ENCODE results near the gene SF3B6. TPM values are rescaled to one million over a fixed set of nuclear protein-coding genes. Genes with fewer than 3 reads are reported as not detected.
A peak's percentile ranks its signal among the peaks of the same experiment; 100 is the strongest.

SF3B6 gene
- total RNA-seq, 1 donor from 2014 or later: 105 TPM

DNA sequence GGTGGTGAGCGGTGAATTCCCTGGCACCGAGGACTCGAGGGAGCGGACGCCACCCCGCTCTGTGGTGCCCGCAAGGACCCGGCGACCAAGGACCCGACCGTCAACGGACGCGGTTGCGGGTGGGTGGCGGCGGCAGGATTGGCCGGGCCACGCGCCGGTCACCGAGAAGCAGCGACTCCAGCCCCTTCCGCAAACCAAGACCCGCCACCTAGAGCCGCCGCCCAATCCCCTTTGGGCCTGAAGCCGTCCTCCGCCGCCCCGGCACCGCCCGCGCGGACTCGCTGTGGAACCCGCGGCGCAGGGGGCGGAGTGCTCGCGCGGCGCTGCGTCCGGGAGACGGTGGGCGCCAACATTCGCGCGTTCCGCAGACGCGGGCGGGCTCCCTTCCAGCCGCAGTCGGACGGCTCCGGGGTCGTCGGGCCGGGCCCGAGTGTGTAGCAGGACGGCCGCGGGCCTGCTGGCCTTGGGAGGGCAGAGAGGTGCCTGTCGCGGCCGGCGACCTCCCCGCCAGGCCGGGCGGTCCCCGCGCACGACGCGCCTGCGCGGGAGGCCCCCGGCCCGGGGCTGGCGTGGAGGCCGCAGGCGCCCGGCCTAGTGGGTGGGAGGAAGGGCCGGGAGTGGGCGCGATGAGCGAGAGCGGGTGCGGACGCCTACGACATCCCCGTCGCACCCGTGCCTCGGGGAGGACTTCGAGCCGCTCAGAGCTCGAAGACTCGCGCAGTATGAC lies 47.2 kb upstream of the SF3B6 start, which contains the start of the genes FAM228B and PFN4:
FAM228B (plus strand) TSS at position 275 of the 727 bp plus-strand sequence. CDS start 893 bp downstream, outside the sequence.
PFN4 (minus strand) TSS at position 140 of the 727 bp plus-strand sequence. CDS start 799 bp downstream, outside the sequence.
- Histone ChIP-seq H3K4me1 (ENCODE audit: insufficient read depth, low read length) (peaks cover 11% of the 10 kb centered on the region), H3K36me3 (ENCODE audit: insufficient read depth, low read length) (no peaks in the 10 kb centered on the region), H3K9me3 (ENCODE audit: insufficient read depth, low read depth, low read length) (no peaks in the 10 kb centered on the region), H2AFZ (ENCODE audit: low read depth, low read length) (peak within 1 kb of the TSS; percentile 98), H3K9ac (ENCODE audit: low read length) (peak within 1 kb of the TSS; percentile 93), H3K4me2 (ENCODE audit: low read length) (peak within 1 kb of the TSS; percentile 99), H3K27me3 (ENCODE audit: insufficient read depth, low read length) (no peaks in the 10 kb centered on the region), H3K27ac (ENCODE audit: low read depth, low read length) (peak within 1 kb of the TSS; percentile 86), H3K4me3 (ENCODE audit: insufficient read depth, low read depth, low read length) (peak within 1 kb of the TSS; percentile 82), H4K20me1 (ENCODE audit: insufficient read depth, low read length) (no peaks in the 10 kb centered on the region), H3K79me2 (ENCODE audit: insufficient read depth, low read length) (peaks cover 5% of the 10 kb centered on the region)
- peak within 1 kb of the TSS; percentile 87 for H3K4me3 Mint-ChIP-seq (ENCODE audit: unreplicated experiment)
- peaks cover 7% of the 10 kb centered on the region for H3K4me1 Mint-ChIP-seq (ENCODE audit: low read depth, unreplicated experiment)
- no peaks in the 10 kb centered on the region for H3K27me3 Mint-ChIP-seq (ENCODE audit: low read depth, unreplicated experiment)
- peak within 1 kb of the TSS; percentile 80 for H3K27ac Mint-ChIP-seq (ENCODE audit: unreplicated experiment)
- peak; percentile 80 for DNase-seq (ENCODE audit: low read depth)
- H3K9me3 Mint-ChIP-seq (ENCODE audit: unreplicated experiment): no peaks in the 10 kb centered on the region
- TF ChIP-seq EZH2 (IDR thresholded peaks at IDR 0.05; ENCODE audit: insufficient read depth, low read length): no peak
- TF ChIP-seq, protein P1, sequence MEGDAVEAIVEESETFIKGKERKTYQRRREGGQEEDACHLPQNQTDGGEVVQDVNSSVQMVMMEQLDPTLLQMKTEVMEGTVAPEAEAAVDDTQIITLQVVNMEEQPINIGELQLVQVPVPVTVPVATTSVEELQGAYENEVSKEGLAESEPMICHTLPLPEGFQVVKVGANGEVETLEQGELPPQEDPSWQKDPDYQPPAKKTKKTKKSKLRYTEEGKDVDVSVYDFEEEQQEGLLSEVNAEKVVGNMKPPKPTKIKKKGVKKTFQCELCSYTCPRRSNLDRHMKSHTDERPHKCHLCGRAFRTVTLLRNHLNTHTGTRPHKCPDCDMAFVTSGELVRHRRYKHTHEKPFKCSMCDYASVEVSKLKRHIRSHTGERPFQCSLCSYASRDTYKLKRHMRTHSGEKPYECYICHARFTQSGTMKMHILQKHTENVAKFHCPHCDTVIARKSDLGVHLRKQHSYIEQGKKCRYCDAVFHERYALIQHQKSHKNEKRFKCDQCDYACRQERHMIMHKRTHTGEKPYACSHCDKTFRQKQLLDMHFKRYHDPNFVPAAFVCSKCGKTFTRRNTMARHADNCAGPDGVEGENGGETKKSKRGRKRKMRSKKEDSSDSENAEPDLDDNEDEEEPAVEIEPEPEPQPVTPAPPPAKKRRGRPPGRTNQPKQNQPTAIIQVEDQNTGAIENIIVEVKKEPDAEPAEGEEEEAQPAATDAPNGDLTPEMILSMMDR (IDR thresholded peaks at IDR 0.05; ENCODE audit: insufficient read depth, low read depth, low read length): no peak
- peaks cover 2% of the 10 kb centered on the region for H3K36me3 Mint-ChIP-seq (ENCODE audit: low read depth, unreplicated experiment)
- FAIRE-seq: no peak

DNA sequence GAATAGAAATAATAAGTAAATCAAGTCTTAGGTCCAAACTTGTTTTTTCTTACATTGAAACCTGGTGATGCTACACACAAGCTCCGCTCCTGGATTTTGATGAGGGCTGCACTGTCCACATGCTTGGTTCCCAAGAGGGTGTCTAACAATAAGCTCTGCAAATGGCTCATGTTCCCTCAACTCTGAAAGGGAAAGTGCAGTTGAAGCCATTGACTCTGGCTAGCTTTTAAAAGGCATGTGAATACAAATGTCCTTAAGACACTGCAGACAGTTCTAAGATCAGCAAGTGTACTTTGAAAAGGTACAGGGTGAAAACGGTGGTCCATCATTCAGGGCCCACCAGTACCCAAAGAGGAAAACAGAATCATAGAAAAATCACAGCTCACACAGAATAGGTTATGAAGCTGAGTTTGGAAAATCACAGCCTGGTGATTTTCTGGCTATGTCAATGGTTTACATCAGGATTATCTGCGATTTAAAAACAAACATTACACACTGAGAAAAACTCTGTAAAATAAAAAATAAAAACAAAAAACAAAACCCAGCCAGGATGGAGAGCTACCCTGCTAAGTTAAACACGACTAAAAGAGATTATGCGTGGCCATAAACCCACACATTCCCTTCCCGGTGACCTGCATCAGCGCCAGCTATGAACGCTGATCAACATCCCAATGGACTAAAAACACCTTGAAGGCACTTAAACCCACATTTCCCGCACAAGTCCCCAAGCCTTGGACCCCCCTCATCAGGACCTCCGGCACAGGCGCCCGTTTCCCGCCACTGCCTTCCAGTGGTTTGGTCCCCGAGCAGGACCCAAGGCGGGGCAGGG lies 46.5 kb upstream of the SF3B6 start:
- H3K4me3 ChIP-seq (ENCODE audit: insufficient read depth, low read depth, low read length): peak overlapping the region; percentile 82
- DNase-seq (ENCODE audit: low read depth) (no peak), FAIRE-seq (no peak)
- H3K9me3 Mint-ChIP-seq (ENCODE audit: unreplicated experiment): no peaks in the 10 kb centered on the region
- H3K36me3 Mint-ChIP-seq (ENCODE audit: low read depth, unreplicated experiment): peaks cover 2% of the 10 kb centered on the region
- H3K4me1 ChIP-seq (ENCODE audit: insufficient read depth, low read length): peaks cover 11% of the 10 kb centered on the region
- H3K4me3 Mint-ChIP-seq (ENCODE audit: unreplicated experiment): peak overlapping the region; percentile 87
- peaks cover 5% of the 10 kb centered on the region for H3K79me2 ChIP-seq (ENCODE audit: insufficient read depth, low read length)
- peak overlapping the region; percentile 93 for H3K9ac ChIP-seq (ENCODE audit: low read length)
- no peaks in the 10 kb centered on the region for H3K9me3 ChIP-seq (ENCODE audit: insufficient read depth, low read depth, low read length)
- peak overlapping the region; percentile 66 for H3K27ac Mint-ChIP-seq (ENCODE audit: unreplicated experiment)
- no peaks in the 10 kb centered on the region for H4K20me1 ChIP-seq (ENCODE audit: insufficient read depth, low read length)
- H3K27me3 Mint-ChIP-seq (ENCODE audit: low read depth, unreplicated experiment): no peaks in the 10 kb centered on the region
- no peaks in the 10 kb centered on the region for H3K36me3 ChIP-seq (ENCODE audit: insufficient read depth, low read length)
- no peaks in the 10 kb centered on the region for H3K27me3 ChIP-seq (ENCODE audit: insufficient read depth, low read length)
- H3K27ac ChIP-seq (ENCODE audit: low read depth, low read length): peak overlapping the region; percentile 86
- TF ChIP-seq EZH2 (IDR thresholded peaks at IDR 0.05; ENCODE audit: insufficient read depth, low read length): no peak
- TF ChIP-seq, protein P1 (IDR thresholded peaks at IDR 0.05; ENCODE audit: insufficient read depth, low read depth, low read length): no peak
- H2AFZ ChIP-seq (ENCODE audit: low read depth, low read length): peak overlapping the region; percentile 98
- peaks cover 7% of the 10 kb centered on the region for H3K4me1 Mint-ChIP-seq (ENCODE audit: low read depth, unreplicated experiment)
- peak overlapping the region; percentile 99 for H3K4me2 ChIP-seq (ENCODE audit: low read length)

All from astrocyte (in vitro differentiated cells and primary cell).